Measurements from ENCODE around the gene MACROD2. TPM values are rescaled to one million over a fixed set of nuclear protein-coding genes. Genes with fewer than 3 reads are reported as not detected.

Gene MACROD2
- total RNA-seq, 1 experiment from 2014 or later: not detected

DNA sequence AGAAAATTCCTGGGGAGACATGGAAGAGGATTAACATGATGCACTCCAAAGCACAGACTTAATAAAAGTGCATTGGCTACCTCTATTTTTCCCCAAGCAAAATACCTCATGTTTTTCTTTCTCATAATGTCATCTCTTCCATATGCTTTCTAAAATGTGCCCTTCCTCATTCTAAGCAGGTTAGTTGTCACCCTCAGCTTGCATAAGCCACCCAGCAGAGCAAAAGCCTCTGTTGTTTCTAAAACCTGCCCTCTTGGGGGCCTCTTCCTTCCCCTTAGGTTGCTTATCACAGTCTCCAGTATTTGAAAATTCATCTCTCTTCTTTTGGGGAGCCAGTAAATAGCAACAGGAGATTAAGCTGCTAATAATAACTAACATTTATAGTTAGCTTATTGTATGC is 525.7 kb downstream of the MACROD2 start:
- no peaks in the 10 kb centered on the region for H3K27me3 ChIP-seq (replicated peaks)
- H3K4me1 ChIP-seq (replicated peaks): no peaks in the 10 kb centered on the region
- no peaks in the 10 kb centered on the region for H3K9me3 ChIP-seq (replicated peaks)
- H3K36me3 ChIP-seq: no peaks in the 10 kb centered on the region
- no peak overlapping the region for H3K4me3 ChIP-seq
- no peak for DNase-seq (ENCODE audit: low read depth in 1 of 2, low spot score in 2 of 2)
- no peak overlapping the region for H3K27ac ChIP-seq

DNA sequence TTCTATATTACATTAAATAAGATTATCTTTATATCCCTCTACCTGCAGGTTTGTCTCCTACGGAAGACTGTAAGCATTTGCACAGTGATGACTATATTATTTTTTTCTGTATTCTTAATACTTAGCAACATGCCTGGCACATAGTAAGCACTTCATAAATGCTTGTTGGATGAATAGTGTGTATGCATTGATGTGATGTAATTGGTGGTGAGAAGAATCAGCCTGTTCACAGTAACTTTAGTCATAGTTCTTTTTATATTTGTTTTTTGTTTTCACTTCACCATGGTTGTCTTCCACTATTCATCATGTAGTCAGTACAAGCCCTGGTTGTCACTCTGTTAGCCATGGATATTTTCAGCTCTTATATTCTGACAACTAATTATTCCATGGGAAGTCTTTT is 526.1 kb downstream of the MACROD2 start:
- no peak overlapping the region for H3K27ac ChIP-seq
- H3K4me1 ChIP-seq (replicated peaks): no peaks in the 10 kb centered on the region
- H3K9me3 ChIP-seq (replicated peaks): no peaks in the 10 kb centered on the region
- no peak for DNase-seq (ENCODE audit: low read depth in 1 of 2, low spot score in 2 of 2)
- H3K4me3 ChIP-seq: no peak overlapping the region
- H3K27me3 ChIP-seq (replicated peaks): no peaks in the 10 kb centered on the region
- no peaks in the 10 kb centered on the region for H3K36me3 ChIP-seq

DNA sequence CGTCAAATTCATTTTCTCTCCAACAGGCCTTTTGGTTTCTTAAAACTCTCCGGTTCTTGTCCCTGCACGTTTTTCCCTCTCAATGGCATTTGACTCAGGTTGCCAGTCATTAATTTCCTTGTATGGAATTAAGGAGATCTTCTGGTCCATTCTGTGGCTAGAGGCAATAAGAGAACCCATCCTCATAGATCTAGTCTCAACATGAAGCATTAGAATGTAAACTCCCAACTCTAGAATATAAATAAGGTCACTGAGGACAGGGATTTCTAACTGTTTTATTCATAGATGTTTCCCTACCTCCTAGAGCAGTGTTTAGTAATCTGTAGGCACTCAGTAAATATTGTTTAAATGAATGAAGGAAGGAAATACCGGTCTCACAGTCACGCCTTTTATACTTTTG is 527.3 kb downstream of the MACROD2 start:
- Histone ChIP-seq H3K36me3 (no peaks in the 10 kb centered on the region), H3K4me3 (no peak overlapping the region), H3K9me3 (replicated peaks) (no peaks in the 10 kb centered on the region), H3K27ac (no peak overlapping the region), H3K27me3 (replicated peaks) (no peaks in the 10 kb centered on the region), H3K4me1 (replicated peaks) (no peaks in the 10 kb centered on the region)
- DNase-seq (ENCODE audit: low read depth in 1 of 2, low spot score in 2 of 2): no peak

- Histone ChIP-seq H3K4me3 (no peak overlapping the region), H3K36me3 (no peaks in the 10 kb centered on the region), H3K4me1 (replicated peaks) (no peaks in the 10 kb centered on the region), H3K27me3 (replicated peaks) (no peaks in the 10 kb centered on the region), H3K27ac (no peak overlapping the region), H3K9me3 (replicated peaks) (no peaks in the 10 kb centered on the region)
- no peak for DNase-seq (ENCODE audit: low read depth in 1 of 2, low spot score in 2 of 2)
Measured at GRCh38 chr20:14523090-14523489, 527.8 kb downstream of the MACROD2 start.

DNA sequence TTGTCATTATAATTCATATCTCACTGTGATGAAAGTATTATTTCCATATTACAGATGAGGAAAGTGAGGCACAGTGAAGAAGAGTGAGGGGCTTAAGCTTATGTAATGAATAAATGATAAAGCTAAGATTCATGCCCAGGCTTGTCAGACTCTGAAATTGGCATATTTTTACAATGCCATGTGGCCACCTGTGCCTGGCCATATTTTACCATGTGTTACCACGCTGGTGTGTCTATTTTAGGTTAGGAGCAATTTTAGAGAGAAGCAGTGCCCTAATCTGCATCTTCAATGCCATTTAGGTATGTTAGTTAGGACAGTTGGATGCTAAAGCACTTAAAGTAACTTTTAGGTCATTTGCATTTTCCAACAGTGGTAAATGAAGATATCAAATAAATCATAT is 530.1 kb downstream of the MACROD2 start:
- H3K36me3 ChIP-seq: no peaks in the 10 kb centered on the region
- no peak for DNase-seq (ENCODE audit: low read depth in 1 of 2, low spot score in 2 of 2)

DNA sequence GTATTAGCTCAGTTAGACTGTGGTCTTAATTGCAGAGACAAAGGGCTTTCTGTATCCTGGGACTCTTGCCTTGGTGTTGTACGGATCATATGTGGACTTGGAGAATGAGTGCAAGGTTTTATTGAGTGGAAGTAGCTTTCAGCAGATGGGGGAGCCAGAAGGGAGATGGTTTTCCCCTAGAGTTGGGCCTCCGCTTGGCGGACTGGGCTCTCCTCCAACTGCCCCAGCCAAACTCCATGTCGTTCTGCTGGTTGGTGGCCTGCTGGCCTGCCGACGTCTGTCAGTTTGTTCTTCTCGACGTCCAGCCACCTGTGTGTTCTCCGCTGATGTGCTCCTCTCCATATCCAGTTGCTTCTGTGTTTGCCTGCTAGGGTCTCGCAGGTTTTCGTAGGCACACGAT is 531.6 kb downstream of the MACROD2 start:
- Histone ChIP-seq H3K4me1 (replicated peaks) (no peaks in the 10 kb centered on the region), H3K27ac (no peak overlapping the region), H3K27me3 (replicated peaks) (no peaks in the 10 kb centered on the region), H3K9me3 (replicated peaks) (no peaks in the 10 kb centered on the region), H3K36me3 (no peaks in the 10 kb centered on the region), H3K4me3 (no peak overlapping the region)
- DNase-seq (ENCODE audit: low read depth in 1 of 2, low spot score in 2 of 2): no peak

More for the DNA sequence above, 530.1 kb downstream of the MACROD2 start:
- H3K4me1 ChIP-seq (replicated peaks): no peaks in the 10 kb centered on the region
- H3K4me3 ChIP-seq: no peak overlapping the region
- no peaks in the 10 kb centered on the region for H3K27me3 ChIP-seq (replicated peaks)
- H3K27ac ChIP-seq: no peak overlapping the region
- no peaks in the 10 kb centered on the region for H3K9me3 ChIP-seq (replicated peaks)

DNA sequence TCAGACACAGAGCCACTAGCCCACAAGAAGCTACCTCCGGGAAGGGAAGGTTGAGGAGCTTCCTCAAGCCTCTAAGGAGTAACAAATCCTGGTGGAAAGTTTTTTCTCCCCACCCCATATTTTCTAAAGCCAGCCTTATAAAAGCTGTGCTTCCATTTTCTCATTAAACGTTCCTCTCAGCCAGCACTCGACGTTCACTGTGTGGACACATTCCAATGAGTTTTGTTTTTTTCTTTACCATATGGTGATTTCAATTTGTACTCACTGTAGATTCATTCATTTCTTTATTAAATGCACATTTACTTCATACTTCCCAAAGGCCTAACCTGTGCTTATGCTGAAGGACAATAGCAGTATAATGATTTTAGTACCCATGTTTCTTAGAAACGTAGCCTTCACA is 536.5 kb downstream of the MACROD2 start:
- H3K27me3 ChIP-seq (replicated peaks): no peaks in the 10 kb centered on the region
- DNase-seq (ENCODE audit: low read depth in 1 of 2, low spot score in 2 of 2): no peak
- H3K4me3 ChIP-seq: no peak overlapping the region
- H3K9me3 ChIP-seq (replicated peaks): no peaks in the 10 kb centered on the region; the same call in 1 of the 2 replicates
- no peak overlapping the region for H3K27ac ChIP-seq
- no peaks in the 10 kb centered on the region for H3K36me3 ChIP-seq
- no peaks in the 10 kb centered on the region for H3K4me1 ChIP-seq (replicated peaks)

- no peak for DNase-seq (ENCODE audit: low read depth in 1 of 2, low spot score in 2 of 2)
- Histone ChIP-seq H3K9me3 (replicated peaks) (no peaks in the 10 kb centered on the region; the same call in 1 of the 2 replicates), H3K4me1 (replicated peaks) (no peaks in the 10 kb centered on the region), H3K4me3 (no peak overlapping the region), H3K27ac (no peak overlapping the region), H3K36me3 (no peaks in the 10 kb centered on the region), H3K27me3 (replicated peaks) (no peaks in the 10 kb centered on the region)
Measured at GRCh38 chr20:14536738-14537137, 541.4 kb downstream of the MACROD2 start.

- 0 out of 2 replicates have a peak, but pooled peaks cover 2% of the 10 kb centered on the region for H3K9me3 ChIP-seq (replicated peaks)
- H3K27me3 ChIP-seq (replicated peaks): no peaks in the 10 kb centered on the region
- H3K27ac ChIP-seq: no peak overlapping the region
- H3K36me3 ChIP-seq: no peaks in the 10 kb centered on the region
- H3K4me3 ChIP-seq: no peak overlapping the region
- no peak for DNase-seq (ENCODE audit: low read depth in 1 of 2, low spot score in 2 of 2)
- no peaks in the 10 kb centered on the region for H3K4me1 ChIP-seq (replicated peaks)
Measured at GRCh38 chr20:14538433-14538832, 543.1 kb downstream of the MACROD2 start.

DNA sequence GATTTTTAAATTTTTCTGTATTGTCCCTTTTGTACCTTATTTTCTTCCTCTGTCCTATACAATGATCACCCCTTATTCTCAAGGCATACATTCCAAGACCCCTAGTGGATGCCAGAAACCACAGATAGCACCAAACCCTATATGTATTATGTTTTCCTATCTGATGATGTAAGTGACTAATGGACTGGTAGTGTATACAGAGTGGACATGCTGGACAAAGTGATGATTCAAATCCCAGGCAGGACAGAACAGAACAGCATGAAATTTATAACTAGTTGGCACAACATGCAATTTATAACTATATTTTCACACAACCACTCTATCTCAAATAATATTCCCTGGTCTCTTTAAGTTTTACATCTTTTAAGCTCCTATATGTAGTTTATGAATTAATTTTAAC is 547.7 kb downstream of the MACROD2 start:
- Histone ChIP-seq H3K9me3 (replicated peaks) (0 out of 2 replicates have a peak, but pooled peaks cover 2% of the 10 kb centered on the region), H3K4me3 (no peak overlapping the region), H3K4me1 (replicated peaks) (no peaks in the 10 kb centered on the region), H3K27ac (no peak overlapping the region), H3K27me3 (replicated peaks) (no peaks in the 10 kb centered on the region), H3K36me3 (no peaks in the 10 kb centered on the region)
- DNase-seq (ENCODE audit: low read depth in 1 of 2, low spot score in 2 of 2): no peak

DNA sequence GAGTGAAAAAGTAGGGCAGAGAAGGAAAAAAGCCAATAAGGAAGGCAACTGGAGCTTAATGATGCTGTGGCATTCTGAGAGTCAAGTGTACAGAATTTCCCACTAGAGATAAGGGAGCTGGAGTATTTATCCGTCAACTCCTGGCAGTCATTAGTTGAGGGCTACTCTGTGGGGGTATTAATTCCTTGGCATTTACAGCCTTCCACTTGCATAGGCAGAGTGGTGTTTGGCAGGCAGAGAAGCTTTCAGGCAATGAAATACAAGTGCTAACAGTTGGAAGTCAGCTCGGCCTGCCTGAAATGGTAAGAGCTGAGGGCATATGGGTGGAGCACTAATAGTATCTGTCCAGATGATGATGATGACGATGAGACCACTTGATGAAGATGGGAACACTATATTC is 549.4 kb downstream of the MACROD2 start:
- H3K4me3 ChIP-seq: no peak overlapping the region
- H3K9me3 ChIP-seq (replicated peaks): 0 out of 2 replicates have a peak, but pooled peaks cover 2% of the 10 kb centered on the region
- H3K27ac ChIP-seq: no peak overlapping the region
- no peaks in the 10 kb centered on the region for H3K27me3 ChIP-seq (replicated peaks)
- H3K4me1 ChIP-seq (replicated peaks): no peaks in the 10 kb centered on the region
- DNase-seq (ENCODE audit: low read depth in 1 of 2, low spot score in 2 of 2): no peak
- no peaks in the 10 kb centered on the region for H3K36me3 ChIP-seq

DNA sequence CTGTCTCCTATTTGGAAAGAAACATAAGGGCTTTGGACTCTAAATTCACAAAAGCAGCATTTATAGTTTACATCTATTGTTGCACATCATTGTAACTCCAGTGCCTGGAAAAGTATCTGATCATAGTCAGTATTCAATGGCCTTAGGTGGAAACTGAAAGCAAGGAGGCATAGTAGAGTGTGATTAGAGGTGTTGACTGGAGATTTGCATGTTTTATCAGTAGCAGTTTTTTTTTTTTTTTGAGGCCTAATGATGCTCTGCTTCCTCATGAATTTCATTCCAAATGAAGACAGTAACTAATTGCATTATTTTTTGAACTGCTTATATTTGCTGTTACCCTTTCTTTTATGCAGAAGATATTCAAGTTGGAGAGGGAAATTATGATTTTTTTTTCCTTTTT is 555.3 kb downstream of the MACROD2 start:
- Histone ChIP-seq H3K27me3 (replicated peaks) (no peaks in the 10 kb centered on the region), H3K4me1 (replicated peaks) (no peaks in the 10 kb centered on the region), H3K36me3 (no peaks in the 10 kb centered on the region), H3K27ac (no peak overlapping the region), H3K4me3 (no peak overlapping the region), H3K9me3 (replicated peaks) (no peaks in the 10 kb centered on the region; the same call in 1 of the 2 replicates)
- DNase-seq (ENCODE audit: low read depth in 1 of 2, low spot score in 2 of 2): no peak

GRCh38 chr20:14553774-14554534 is 558.6 kb downstream of the MACROD2 start:
- H3K36me3 ChIP-seq: no peaks in the 10 kb centered on the region
- no peak for DNase-seq (ENCODE audit: low read depth in 1 of 2, low spot score in 2 of 2)
- H3K27me3 ChIP-seq (replicated peaks): no peaks in the 10 kb centered on the region
- H3K4me1 ChIP-seq (replicated peaks): no peaks in the 10 kb centered on the region
- no peak overlapping the region for H3K27ac ChIP-seq
- H3K9me3 ChIP-seq (replicated peaks): no peaks in the 10 kb centered on the region; the same call in 1 of the 2 replicates
- H3K4me3 ChIP-seq: no peak overlapping the region

DNA sequence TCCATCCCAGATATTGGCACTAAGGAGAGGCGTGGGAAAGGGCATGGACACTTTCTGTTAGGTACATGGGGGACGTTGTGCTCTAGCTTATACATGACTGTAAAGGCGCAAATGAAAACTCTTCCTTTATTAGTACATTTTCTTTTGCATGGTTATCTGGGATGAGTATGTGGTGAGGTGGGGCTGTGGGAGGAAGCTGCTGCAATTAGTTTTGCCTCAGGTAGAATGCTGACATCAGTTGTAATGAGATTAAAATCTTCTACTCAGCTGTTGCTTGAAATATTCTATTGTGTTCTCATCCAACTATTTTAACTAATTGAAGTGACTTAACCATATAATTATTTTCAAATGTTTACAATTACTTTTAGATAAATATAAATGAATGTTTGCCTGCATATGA is 560.4 kb downstream of the MACROD2 start:
- Histone ChIP-seq H3K9me3 (replicated peaks) (no peaks in the 10 kb centered on the region; the same call in 1 of the 2 replicates), H3K4me1 (replicated peaks) (no peaks in the 10 kb centered on the region), H3K27ac (no peak overlapping the region), H3K36me3 (no peaks in the 10 kb centered on the region), H3K27me3 (replicated peaks) (no peaks in the 10 kb centered on the region), H3K4me3 (no peak overlapping the region)
- no peak for DNase-seq (ENCODE audit: low read depth in 1 of 2, low spot score in 2 of 2)

- no peak for DNase-seq (ENCODE audit: low read depth in 1 of 2, low spot score in 2 of 2)
- H3K27ac ChIP-seq: no peak overlapping the region
- H3K27me3 ChIP-seq (replicated peaks): no peaks in the 10 kb centered on the region
- no peaks in the 10 kb centered on the region; the same call in 1 of the 2 replicates for H3K9me3 ChIP-seq (replicated peaks)
- no peaks in the 10 kb centered on the region for H3K36me3 ChIP-seq
- no peak overlapping the region for H3K4me3 ChIP-seq
- H3K4me1 ChIP-seq (replicated peaks): no peaks in the 10 kb centered on the region
Measured at GRCh38 chr20:14556206-14556605, 560.9 kb downstream of the MACROD2 start.
